HG02938 (cell line): ENCODE data around the gene ZFAND2B.
"Not testable (repeated sequence)": the region's sequence is repeated elsewhere in the genome, so short reads cannot be mapped to it uniquely, and the experiment has no call there.

ENCODE experiments used
- ATAC-seq: cut with Tn5 transposase; IDR thresholded peaks from one replicate; pipeline ENCODE4 v1.9.1; 2021; ENCODE audit warnings: mild to moderate bottlenecking, moderate library complexity; ENCODE audit not compliant: unreplicated experiment

The ZFAND2B gene

GRCh38 chr2:219250049-219250781 is 43.6 kb downstream of the ZFAND2B start:
- ATAC-seq: no peak

DNA sequence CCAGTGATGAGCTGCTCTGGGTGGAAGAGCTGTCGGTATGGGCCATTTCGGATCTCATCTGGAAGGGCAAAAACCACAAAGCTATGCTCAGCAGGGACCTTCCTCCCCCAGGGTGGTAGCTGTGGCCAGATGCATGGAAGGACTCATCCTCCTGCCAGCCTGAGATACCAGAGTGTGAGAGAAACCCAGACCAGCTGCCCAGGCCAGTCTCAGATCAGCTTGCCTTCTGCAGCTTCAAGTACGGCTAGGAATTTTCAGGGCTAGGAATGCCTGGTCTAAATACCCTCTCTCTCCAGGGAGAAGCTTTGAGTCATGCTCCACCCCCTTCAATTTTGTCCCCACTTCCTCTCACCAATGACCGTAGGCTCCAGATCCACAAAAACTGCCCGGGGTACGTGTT is 45.1 kb downstream of the ZFAND2B start:
- ATAC-seq: no peak

- ATAC-seq: no peak
Measured at GRCh38 chr2:219252084-219252483, 45.5 kb downstream of the ZFAND2B start.

GRCh38 chr2:219252570-219252899 is 46.0 kb downstream of the ZFAND2B start:
- no peak for ATAC-seq

DNA sequence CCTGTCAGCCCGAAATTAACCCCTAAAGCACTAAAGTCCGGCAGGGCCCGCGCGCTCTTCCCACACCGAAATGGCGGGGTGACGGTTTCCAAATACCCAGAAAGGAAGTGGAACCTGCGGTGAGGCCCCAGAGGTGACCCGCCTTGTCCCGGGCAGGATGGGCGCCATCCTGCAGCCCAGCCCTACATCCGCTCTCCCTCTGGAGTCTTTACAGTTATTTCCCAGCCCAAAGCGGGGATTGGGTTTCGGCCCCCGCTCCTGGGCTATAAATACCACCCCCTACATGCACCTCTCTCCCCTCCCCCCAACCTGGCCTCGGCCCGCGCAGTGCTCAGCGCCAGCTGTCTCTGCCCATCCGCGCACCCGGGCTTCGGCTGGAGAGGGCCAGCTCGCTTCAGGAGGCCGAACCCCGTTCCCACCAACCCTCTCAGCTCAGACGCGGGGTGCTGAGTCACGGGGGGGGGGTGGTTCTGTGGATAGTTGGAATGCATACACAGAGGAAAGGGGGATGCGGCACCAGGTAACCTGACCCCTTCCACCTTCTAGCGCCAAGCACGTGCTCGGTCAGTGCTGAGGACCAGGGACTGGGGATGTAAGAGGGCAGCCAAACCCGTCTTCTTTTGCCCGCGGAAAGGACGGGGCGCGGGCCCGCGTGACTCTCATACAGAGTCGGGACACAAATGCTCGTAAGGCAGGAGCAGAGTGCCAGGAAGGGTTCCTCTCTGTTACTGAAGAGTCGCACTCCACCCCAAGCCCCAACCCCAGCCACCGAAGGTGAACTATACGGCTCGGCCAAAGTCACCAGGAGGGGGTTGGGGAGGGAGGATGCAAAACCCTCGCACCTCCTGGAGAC is 46.5 kb downstream of the ZFAND2B start, which contains the start of gene TUBA4B:
Gene TUBA4B, plus strand, starts transcription at position 344 of the 853 bp plus-strand sequence. Its CDS starts 165 bp downstream, at position 509.
- peak; percentile 12 for ATAC-seq

DNA sequence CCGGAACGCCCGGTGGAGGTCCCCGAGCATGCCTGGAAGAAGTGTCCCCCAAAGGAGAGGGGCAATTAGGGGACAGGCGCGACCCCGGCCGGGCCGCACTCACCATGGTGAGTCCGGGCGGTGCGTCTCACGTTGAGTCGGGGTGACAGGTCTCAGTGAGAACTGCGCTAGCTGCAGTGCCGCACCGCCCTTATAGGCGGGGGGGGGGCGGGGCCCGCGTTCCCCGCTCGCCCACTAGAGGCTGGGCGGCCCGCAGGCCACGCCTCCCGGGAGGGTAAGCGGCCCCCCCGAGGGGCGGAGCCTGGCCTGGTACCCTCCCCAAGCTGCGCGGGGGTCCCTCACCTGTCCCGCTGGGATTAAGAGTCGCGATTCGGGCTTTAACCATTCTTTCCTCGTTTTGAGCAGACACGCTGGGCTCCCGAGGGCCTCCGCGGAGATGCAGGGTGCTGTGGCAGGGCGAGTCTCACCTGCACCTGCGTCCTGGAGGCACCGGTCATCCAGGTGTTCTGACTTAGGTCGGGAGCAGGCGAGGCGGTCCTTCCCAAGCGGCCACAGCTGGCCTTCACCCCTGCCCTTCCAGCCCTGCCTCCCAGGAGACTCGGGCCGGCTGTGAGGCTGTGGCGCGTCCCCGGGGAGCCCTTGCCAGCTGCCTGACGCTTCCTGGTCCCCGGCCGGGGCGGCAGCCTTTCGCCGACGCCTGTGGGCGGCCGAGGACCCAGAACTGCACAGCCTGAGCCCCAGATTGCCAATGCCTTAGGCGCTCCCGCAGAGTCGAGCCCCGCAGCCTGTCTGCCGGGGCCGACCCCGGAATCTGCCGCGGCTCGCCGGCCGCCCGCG is 47.4 kb downstream of the ZFAND2B start, which contains the start of gene TUBA4A:
Gene TUBA4A, minus strand, starts transcription at position 166 of the 837 bp plus-strand sequence. Its CDS starts 60 bp downstream, at position 106.
- peak; percentile 46 for ATAC-seq

DNA sequence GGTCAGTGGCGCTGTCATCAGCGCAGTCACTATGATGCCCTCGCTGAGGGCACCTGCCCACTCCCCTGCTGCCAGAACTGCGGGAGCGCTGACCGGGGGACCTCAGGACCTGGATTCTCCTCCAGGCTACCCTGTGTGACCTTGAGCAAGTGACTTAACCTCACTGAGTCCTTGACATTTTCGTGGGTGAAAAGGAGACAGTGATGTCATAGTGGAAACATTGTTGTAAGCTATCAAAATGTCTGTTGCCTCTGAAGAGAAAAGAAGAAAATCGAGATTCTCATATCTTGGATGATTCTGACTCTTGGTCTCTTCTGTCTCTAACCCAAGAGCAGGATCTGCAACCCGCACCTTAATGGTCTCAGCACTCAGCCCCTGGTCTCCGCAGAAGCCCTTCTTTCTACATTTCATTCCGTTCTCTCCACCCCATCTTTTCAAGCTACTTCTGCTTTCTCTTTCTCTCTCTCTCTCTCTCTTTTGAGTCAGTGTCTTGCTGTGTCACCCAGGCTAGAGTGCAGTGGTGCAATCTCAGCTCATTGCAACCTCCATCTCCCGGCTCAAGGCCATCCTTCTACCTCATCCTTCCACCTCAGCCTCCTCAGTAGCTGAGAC is 48.1 kb downstream of the ZFAND2B start:
- peak; percentile 33 for ATAC-seq

- ATAC-seq: not testable (repeated sequence)
Measured at GRCh38 chr2:219258942-219259341, 52.4 kb downstream of the ZFAND2B start.
